ENCODE results near the gene TRPV2. TPM values are rescaled to one million over a fixed set of nuclear protein-coding genes. Genes with fewer than 3 reads are reported as not detected.
A peak's percentile ranks its signal among the peaks of the same experiment; 100 is the strongest.

Gene TRPV2
- total and polyA plus RNA-seq, 12 donors, result 4.6 to 25.4 (median 9.1) TPM

DNA sequence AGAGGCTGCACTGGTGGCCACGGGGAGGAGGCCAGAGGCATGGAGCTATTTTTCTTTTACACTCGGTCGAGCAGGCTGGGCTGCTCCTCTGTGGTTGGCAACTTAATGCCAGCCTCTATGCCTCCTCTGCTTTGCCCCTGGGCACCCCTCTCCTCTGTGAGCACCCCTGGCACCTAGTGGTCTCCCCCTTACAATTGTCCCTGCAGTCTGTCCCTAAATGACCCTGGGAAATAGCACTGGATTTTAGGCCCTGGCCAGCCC is 49.6 kb downstream of the TRPV2 start:
- H3K27ac ChIP-seq, result peak overlapping the region in 4 of 10 donors; percentile 10 to 44 (median 28)
- WGBS, 2 donors, result 80% methylated on average over 3 of the region's 3 CpGs
- no peak overlapping the region for H3K4me3 ChIP-seq
- intact Hi-C loops (cut with DNase I), result no loop called here
- no peaks in the 10 kb centered on the region for H3K27me3 ChIP-seq
- ATAC-seq (no peak), DNase-seq (no peak)
- H3K9me3 ChIP-seq, result no peaks in the 10 kb centered on the region
- H3K36me3 ChIP-seq, result peaks cover 0 to 3% (median 0%) of the 10 kb centered on the region in 9 donors
- TF ChIP-seq, protein P1, sequence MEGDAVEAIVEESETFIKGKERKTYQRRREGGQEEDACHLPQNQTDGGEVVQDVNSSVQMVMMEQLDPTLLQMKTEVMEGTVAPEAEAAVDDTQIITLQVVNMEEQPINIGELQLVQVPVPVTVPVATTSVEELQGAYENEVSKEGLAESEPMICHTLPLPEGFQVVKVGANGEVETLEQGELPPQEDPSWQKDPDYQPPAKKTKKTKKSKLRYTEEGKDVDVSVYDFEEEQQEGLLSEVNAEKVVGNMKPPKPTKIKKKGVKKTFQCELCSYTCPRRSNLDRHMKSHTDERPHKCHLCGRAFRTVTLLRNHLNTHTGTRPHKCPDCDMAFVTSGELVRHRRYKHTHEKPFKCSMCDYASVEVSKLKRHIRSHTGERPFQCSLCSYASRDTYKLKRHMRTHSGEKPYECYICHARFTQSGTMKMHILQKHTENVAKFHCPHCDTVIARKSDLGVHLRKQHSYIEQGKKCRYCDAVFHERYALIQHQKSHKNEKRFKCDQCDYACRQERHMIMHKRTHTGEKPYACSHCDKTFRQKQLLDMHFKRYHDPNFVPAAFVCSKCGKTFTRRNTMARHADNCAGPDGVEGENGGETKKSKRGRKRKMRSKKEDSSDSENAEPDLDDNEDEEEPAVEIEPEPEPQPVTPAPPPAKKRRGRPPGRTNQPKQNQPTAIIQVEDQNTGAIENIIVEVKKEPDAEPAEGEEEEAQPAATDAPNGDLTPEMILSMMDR (IDR thresholded peaks at IDR 0.05), result no peak
- H3K4me1 ChIP-seq, result peaks cover 12 to 65% (median 33%) of the 10 kb centered on the region in 9 donors

DNA sequence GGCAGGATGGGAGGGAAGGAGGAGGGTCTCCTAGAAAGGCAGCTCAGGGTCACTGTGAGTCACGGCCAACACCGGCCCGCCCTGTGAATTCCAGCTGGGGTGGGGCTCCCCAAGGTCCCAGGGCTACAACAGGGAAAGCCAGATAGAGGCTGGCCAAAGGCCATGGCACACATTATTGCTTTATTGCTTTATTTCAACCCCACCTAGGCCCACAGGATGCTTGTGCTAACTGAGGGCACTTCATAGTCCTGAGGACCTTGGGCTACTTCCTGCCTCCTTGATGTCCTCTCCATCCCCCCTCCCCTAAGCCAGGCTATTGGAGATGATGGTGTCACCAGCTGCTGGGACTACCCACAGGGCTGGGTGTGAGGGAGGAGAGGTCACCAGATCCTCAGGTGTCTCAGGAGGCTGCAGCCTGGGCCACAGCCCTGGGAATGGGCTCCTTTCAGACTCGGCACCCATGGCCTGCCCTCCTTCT is 50.5 kb downstream of the TRPV2 start:
- ATAC-seq (peak; percentile 18 to 52 (median 48)), DNase-seq (no peak)
- no peaks in the 10 kb centered on the region for H3K36me3 ChIP-seq
- H3K27me3 ChIP-seq, result no peaks in the 10 kb centered on the region
- intact Hi-C loops (cut with DNase I), result no loop called here
- TF ChIP-seq, protein P1 (IDR thresholded peaks at IDR 0.05), result no peak
- WGBS, 2 donors, result 58 to 61% methylated on average over 4 of the region's 4 CpGs
- H3K27ac ChIP-seq, result peak overlapping the region in 2 of 10 donors; percentile 22 to 44
- H3K4me3 ChIP-seq, result no peak overlapping the region
- no peaks in the 10 kb centered on the region for H3K9me3 ChIP-seq
- peaks cover 16 to 68% (median 37%) of the 10 kb centered on the region in 9 donors for H3K4me1 ChIP-seq

DNA sequence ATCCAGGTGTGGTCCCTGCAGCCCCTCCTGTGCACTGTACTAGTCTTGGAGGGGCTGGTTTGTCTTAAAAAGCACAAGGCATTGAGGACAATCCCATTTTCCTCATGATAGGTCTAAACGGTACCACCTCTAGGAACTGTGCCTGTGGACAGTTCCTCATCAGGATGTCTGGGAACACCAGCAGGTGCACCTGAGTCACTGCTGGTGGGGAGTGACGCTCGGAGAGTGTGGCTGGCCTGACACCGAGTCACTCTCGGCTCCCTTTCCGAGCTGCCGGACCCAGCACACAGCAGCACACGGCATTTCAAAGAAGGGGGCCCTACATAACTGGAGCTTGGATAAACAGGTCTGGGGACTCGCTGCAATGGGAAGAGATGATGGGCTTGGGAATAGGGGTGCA is 51.0 kb downstream of the TRPV2 start:
- H3K4me3 ChIP-seq, result no peak overlapping the region
- H3K4me1 ChIP-seq, result peaks cover 16 to 70% (median 37%) of the 10 kb centered on the region in 9 donors
- H3K9me3 ChIP-seq, result no peaks in the 10 kb centered on the region
- WGBS, 2 donors, result 84 to 89% methylated on average over 9 of the region's 9 CpGs
- DNase-seq, result no peak
- no peaks in the 10 kb centered on the region for H3K36me3 ChIP-seq
- TF ChIP-seq, protein P1 (IDR thresholded peaks at IDR 0.05), result no peak
- H3K27ac ChIP-seq, result peak overlapping the region in 1 of 10 donors; percentile 44
- intact Hi-C loops (cut with DNase I), result no loop called here
- no peak for ATAC-seq
- H3K27me3 ChIP-seq, result no peaks in the 10 kb centered on the region

DNA sequence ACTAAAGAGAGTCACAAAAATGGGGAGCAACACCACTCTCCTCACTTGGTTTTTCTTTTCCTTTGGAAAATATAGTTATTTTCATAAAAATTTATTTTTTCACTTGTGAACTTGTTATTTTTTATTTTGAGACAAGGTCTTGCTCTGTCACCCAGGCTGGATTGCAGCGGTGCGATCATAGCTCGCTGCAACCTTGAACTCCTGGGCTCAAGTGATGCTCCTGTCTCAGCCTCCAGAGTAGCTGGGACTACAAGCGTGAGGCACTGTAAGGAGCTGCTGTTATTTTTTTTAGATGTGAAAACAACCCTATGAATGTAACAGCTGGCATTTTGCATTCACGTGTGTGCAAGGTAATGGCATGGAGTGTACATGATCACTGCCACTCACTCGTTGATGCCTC is 51.7 kb downstream of the TRPV2 start:
- TF ChIP-seq, protein P1 (IDR thresholded peaks at IDR 0.05), result no peak
- Histone ChIP-seq H3K9me3 (no peaks in the 10 kb centered on the region), H3K4me1 (peaks cover 16 to 70% (median 37%) of the 10 kb centered on the region in 9 donors), H3K27ac (no peak overlapping the region), H3K36me3 (no peaks in the 10 kb centered on the region), H3K4me3 (no peak overlapping the region), H3K27me3 (no peaks in the 10 kb centered on the region)
- no peak for DNase-seq
- no peak for ATAC-seq
- 96 to 98% methylated on average over 6 of the region's 6 CpGs for WGBS, 2 donors
- intact Hi-C loops (cut with DNase I), result no loop called here
